HG03439 (cell line): ENCODE measurements around the gene CHST11.

Experiments used
- ATAC-seq: cut with Tn5 transposase; IDR thresholded peaks from one replicate; pipeline ENCODE4 v1.9.1; 2021; ENCODE audit warnings: mild to moderate bottlenecking, moderate library complexity; ENCODE audit not compliant: unreplicated experiment

CHST11 gene

DNA sequence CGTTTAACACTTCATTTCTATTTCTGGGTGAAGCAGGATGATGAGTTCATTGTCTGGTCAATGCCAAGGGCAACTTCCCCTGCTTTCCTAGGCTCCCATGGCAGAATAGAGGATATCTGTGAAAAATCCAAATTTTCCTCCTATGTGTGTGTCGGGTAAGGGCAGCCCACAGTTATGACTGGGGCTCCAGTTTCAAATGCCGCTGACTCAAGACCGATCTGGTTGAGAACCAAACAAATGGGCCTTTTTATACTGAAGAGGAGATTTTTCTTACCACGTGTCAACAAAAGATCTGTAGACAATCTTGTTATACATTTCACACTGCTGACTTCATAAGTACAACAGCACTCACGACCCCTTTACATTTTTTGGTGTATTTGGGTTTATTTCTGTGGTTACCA, 120.8 kb downstream of the CHST11 start:
- no peak for ATAC-seq

DNA sequence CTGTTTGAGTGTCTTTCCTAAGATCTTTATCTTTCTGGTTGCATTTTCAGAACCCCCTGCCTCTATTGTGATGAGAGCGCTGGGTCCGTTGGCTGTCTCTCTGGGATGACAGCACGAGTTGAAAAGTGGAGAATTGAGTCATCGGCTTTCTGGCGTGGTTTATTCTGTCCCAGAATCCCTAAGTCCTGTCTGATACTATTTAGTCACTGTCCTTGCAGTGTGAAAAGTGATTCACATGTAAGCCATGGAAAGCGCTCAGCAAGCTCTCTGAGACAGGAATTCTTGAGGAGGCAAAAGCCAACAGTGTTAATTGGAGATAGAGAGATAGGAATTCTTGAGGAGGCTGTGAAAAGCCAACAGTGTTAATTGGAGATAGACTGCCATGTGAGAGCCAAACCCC, 121.7 kb downstream of the CHST11 start:
- ATAC-seq: no peak

DNA sequence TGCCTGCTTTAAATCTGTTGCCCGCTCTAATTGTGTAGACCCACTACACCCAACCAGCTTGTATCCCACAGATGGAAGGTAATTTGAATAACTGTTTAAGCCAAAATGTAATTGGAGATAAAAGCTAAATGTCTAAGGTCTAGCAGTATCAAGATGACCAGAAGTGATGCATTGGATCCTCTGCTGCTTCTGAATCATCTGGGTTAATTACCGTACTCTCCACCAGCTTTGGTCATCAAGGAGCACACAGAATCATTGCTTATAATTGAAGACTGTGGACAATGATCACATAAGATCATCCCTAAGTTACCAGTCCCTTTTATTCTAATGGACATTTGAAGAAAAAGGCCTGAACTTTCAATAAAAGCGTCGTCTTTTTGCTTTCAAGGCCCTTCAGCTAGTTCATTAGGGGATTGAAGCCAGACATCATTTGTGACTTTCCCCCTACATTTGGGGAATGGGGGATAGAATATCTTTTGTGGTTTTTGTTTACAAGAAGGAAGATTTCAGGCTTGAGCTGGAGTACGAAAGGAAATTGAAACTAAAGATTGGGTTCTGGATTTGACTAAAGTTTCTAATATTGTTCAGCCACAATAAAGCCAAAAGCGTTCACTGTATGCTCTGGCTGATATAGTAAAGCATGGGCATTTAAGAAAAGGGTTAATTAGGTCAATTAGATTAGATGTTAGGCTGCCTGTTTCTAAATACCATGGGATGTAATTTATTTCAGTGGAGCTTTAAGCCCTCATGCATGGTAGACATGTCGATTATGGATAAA, 123.2 kb downstream of the CHST11 start:
- ATAC-seq: no peak

DNA sequence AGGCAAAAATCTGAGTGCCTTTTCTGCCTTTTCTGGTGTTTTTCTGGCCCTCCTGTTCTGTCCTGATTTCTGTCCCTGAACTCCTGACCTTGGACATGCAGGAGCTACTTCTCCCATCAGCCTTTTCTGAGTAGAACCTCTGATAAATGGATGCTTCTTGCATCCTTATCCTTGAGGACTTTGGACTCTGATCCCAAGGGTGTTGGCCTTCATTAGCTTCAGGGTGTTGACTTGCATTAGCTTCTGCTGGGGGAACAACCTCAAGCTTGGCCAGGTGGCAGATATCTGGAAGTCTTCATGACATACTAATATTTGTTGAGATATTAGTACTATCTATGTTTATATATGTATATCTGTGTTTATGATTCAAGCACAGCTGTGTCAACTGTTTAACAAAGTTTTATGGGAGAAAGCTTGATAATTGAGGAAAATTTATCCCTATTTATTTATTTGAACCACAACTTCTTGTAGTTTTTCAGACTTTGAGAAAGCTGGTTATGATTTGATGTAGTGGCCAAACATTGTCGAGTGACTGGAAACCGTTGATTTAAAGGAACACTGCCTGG, 124.3 kb downstream of the CHST11 start:
- no peak for ATAC-seq

DNA sequence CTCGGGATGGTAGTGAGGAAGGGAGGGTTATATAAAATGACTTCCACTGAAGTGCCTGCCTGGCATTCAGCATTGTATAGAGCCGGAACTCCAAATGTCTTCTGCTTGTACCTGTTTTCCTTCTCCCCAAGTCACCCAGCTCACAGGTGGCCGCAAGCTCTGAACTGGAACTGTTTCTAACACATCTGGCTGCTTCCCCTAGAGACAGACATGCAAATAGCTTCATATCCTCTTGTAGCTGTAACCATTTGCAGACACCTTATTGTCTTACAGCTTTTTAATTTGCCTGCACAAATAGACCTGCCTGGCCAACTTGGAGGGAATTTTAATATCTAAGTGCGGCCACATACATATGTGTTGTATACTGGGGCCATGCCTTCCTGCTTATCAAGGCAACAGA, 126.0 kb downstream of the CHST11 start:
- ATAC-seq: peak; percentile 84

DNA sequence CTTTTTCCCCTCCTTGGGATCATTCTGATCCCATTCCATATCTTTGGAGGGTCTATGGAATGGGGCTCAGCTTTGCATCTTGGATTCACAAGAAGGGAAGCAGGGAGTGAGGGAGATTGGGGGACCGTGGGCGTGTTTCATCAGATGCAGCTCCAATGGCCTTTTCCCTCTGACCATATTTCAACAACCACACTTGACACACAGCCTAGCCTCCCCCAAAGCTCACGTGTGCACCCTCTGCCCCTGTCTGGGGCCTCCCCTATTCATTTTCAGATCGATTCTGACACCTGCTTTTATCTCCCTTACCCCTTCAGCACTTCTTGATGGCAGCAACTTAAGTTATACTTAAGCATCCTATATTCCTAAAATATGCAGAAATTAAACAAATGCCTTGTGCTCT, 126.6 kb downstream of the CHST11 start:
- peak; percentile 41 for ATAC-seq

DNA sequence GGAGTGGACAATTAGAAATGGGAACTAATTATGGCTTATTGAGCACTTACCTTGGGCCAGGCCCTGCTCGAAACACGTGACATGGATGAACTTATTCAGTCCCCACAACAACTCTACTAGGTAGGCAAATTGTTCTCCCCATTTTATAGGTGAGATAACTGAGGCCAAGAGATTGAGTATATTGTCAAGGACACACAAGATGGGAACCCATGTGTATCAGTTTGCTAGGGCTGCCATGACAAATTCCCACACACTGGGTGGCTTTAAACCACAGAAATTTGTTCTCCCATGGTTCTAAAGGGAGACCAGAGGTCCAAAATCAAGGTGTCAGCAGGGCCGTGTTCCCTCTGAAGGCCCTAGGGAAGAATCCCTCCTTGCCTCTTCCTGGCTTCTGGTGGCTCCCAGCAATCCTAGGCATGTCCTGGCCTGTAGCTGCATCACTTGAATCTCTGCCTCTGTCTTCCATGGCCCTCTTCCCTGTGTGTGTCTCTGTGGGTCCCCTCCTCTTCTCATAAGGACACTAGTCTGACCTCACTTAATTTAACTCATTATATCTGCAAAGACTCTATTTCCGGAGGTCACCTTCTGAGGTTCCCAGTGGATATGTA, 128.8 kb downstream of the CHST11 start:
- ATAC-seq: no peak

DNA sequence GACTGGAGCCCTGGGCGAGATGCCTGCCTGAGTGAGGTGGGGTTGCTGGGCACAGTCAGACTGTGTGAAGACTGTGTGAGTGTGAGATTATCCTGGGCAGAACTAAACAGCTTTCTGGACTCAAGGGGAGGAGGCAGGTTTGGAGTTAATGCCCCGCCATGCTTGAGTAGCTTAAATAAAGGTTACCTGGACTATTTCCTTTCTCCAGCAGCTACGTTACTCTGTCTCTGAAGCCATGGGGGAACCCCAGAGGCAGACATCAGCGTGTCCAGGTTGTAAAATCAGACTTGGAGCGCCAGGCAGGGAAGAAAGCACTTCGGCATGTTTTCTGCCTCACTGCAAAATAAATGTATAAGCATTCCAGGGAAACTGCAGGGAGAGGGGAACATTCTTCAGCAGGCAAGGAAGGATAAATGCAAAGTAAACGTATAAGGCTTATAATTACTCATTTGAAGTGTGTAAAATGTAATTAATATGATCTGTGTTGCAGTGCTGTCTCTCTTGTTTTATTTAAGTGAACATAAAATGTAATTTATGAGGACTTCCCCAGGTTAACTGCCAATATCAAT, 129.7 kb downstream of the CHST11 start:
- no peak for ATAC-seq

DNA sequence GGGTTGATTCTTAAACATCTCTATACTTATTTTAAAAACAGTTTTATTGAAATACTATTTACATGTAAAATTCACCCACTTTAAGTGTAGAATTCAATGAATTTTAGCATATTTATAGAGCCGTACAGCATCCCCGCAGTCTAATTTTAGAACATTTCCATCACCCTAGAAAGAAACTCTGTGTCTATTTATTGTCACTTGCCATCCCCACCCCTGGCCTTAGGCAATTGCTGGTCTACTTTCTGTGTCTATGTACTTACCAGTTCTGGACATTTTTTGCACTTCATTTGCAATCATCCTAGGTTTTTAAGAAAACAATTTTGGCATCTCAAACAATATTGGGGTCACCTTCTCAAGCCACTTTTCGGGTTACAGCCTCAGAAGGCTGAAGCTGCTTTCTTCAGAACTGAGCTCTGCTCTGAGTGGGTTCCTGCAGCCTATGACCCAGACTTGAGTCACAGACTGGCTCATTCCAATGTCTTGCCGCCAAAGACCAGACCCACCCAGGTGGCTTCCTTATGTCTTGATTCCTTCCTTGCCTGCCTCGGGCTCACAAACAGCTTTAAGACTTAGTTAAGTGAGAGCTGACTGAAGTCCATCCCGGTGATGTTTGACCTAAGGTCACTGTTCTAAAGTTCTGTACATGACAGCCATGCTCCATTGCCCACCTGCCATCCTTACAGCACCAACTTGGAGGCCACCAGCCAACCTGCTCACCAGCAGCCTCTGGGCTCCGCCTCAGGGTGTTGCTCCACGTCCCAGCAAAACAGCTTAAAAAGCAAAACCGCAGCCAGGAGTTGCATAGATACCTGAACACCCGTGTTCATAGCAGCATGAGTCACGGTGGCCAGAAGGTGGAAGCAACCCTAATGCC, 131.5 kb downstream of the CHST11 start:
- ATAC-seq: no peak

DNA sequence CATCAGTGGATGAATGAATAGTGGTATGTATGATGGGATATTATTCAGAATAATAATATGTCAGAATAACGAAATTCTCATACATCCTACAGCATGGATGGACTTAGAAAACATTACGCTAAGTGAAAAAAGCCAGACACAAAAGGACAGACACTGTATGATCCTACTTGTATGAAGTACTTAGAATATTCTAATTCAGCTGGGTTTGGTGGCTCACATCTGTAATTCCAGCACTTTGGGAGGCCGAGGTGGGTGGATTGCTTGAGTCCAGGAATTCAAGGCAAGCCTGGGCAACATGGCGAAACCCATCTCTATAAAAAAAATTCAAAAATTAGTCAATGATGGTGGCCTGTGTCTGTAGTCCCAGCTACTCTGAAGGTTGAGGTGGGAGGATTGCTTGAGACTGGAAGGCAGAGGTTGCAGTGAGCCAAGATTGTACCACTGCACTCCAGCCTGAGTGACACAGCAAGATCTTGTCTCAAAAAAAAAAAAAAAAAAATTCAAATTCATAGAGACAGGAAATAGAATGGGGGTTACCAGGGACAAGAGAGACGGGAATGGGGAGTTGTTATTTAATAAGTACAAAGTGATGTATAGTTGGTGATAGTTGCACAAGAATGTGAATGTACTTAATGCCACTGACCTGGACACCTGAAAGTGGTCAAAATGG, 132.3 kb downstream of the CHST11 start:
- no peak for ATAC-seq

DNA sequence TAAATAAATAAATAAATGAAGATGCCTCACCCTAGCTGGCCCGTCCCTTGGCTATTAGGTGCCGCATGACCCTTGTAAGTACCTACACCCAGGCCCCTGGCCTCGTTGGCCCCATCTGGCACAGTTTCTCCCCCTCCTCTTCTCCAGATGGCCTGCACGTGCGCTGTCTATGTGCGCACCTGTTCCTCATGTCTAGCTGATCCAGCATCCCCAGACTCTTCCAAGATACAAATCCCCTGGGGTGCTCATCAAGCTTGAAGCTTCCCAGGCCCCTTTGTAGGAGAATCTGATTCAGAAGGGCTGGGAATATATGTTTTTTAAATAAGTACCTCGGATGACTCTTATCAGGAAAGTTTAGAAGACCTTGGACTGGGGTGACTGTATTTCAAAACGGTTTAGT, 133.3 kb downstream of the CHST11 start:
- no peak for ATAC-seq

DNA sequence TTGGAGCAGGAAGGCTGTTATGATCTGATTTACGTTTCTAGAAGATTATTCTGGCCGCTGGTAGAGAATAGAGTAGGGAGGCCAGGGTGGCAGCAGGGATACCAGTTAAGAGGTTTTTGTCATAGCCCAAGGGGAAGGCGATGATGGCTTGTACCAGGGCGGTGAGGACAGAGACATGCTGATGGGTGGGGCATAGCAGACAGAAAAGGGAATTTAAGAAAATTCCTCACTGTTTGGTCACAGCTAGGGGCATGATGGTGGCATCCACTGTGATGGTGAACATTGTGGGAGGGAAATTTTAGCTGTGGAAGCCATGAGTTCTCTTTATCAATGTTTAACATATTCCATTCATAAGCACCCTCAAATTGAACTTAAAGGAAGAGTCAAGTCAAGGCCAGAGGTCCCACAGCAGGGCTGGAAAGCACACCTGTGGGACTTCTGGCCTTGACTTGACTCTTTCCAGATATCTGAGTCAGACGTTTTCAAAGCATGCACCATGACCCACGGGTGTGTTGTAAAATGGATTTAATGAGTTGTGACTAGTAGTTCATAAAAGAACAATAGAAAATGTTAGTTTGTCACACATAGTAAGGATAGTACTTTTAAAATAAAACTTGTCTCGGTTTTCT, 134.6 kb downstream of the CHST11 start:
- ATAC-seq: no peak

DNA sequence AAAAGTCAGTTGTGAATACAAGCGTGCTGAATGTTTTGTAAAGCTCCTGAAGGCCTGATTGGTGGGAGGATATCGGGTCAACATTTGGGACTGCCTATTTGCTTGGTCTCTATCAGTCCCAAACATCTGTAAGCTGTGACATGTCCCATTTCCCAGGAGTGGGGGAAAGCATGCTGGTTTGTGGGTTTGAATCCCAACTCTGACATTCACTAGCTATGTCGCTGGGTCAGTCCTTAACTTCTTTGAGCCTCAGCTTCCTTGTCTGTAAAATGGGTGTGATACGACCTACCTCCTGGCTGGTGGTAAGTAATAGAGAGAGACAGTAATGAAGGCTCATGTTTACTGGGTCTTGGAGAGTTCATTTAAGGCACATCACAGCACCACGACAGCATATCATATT, 136.7 kb downstream of the CHST11 start:
- ATAC-seq: no peak

DNA sequence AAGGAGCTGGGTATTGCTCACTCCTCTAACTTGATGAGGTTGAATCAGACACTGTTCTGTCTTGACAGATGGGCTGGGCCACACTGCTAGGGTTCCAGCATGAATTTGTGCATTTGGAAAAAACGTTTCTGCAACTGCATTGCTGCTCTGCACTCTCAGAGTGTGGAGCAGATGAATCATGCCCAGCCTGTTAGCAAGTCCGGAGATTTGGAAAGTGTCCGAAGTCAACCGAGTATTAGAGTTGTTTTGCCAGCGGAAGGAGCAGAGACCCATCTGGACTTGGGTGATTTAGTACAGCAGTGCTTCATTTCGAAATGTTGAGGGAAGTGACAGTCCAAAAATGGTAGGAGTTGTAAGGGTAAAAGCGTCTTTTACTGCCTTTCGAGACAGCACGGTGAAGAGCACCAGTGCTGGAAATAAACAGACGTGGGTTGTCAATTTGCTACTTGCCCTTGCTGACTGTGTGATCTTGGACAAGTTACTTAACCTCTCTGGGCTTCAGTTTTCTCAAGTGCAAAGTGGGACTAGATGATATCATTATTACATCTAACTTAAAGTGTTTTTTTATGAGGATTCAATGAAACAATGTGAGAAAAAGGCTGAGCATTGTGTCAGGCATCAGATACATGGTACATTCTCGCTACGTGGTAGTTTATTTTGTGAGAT, 139.5 kb downstream of the CHST11 start:
- ATAC-seq: no peak

DNA sequence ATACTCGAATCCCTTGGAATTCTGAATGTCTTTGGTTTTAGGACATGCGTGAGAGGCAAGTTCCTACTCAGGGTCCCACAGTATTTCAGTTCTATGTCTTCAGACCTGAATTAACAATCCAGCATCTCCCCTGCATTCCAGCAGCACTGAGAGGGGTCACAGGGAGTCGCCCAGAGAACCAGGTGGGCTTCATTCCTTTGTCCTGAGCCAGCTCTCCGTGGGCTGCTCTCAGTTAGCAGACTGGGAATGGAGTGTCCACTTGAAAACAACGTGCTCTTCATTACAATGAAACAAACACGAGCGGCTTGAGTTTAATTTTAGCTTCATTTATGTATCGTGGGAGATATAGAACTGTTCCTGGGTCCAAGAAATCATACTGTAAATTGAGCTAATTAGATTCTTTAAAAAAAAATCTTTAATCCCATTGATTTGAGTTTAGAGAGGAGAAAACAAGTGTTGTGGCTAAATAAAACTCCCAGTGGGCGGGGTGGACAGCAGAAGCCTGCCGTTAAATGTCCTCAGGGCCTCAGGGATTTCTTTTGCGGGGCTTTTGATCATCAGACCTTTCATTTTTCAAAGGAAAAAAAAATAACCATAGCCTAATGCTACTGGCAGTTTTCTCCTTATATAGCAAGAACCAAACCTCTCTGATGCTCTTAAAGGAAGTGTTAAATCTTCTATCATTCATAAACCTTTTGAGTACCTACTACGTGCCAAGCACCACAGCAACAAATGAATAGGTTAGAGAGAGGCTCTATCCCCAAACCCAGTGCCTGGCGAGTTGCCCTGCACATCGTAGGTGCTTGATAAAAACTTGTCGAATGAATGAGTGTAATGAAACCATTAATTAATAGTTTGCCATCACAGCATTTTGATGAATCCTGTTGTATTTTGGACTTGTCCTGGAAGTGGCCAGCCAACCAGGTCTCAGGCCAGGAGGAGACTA, 140.4 kb downstream of the CHST11 start:
- ATAC-seq: no peak

DNA sequence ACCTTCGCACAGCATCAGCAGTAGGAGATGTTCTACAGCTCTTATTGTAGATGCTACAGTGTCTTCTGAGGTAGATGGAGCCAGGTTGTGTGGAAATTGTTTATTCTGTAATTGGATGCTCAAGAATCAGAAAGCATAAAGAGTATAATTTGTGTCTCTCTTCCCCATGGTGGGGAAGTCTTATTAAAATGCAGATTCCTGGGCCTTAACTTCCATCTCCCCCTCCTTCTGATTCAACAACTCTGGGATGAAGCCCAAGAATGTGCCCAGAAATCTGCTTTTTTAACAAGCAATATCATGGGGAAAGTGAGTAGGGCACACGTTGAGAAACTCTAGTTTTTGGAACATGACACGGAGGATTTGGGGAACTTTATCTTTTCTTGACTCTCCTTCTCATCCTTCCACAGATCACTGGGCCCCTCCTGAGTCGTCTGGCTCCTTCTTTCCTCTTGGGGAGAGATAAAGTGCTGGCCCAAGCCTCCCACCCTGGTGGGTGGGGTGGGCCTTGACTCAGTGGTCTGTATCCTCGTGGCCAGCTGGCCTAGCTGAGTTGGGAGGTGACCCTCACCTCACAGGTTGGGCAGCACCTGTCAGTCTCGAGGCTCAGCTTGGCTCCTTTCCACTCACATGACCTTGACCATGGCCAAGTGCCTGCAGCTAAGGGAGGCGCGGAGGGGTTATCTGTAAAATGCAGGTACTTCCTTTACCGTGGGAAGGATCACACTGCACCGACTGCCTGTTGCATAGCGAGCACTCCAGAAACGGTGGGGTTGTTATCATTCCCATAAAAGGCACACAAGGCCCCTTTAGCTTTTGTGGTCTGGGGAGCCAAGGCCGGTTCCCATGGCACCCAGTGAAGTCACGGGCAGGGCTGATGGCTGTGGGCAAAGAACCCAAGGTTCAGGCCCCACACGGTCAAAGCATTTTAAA, 141.9 kb downstream of the CHST11 start:
- no peak for ATAC-seq

DNA sequence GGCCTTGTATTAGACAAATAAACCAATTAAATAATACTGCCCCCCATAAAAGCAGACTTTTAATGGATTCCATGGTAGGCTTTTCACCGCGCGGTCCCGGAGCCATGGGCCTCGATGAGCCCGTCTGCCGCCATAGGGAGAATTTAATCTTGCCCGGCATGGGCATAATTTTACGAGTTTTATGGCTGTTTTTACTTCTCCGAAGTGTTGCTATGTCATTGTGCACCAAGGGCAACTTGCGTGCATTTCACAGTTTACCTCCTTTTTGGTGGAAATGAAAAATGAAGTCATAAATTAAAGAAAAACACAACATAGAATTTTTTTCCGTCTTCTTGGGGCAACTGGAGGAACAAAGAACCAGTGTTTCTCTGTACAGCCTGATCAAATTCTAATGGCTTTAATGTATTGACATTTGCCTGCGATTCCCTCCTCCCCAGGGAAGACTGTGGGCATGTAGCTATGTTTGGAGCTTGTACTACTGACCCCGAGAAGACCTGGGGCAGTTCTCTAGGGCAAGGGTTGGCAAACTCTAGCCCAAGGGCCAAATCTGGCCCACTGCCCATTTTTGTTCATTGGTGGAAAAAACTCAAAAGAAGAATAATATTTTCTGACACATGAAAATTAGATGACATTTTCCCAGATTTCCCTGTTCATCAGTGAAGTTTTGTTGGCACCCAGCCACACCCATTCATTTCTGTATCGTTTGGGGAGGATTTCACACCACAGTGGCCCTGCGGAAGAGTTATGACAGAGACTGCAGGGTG, 142.7 kb downstream of the CHST11 start:
- no peak for ATAC-seq
